ENCODE results near the gene TMEM150C. TPM values are rescaled to one million over a fixed set of nuclear protein-coding genes. Genes with fewer than 3 reads are reported as not detected.

The TMEM150C gene
- total RNA-seq, 1 experiment from 2014 or later = 0.58 TPM

- Histone ChIP-seq H3F3A (ENCODE audit: low read length, unreplicated experiment) (no peaks in the 10 kb centered on the region), H3K36me3 (ENCODE audit: low read depth, low read length) (no peaks in the 10 kb centered on the region), H2AFZ (ENCODE audit: low read length) (no peak overlapping the region), H3K9ac (ENCODE audit: low read length) (no peak overlapping the region), H3K79me2 (ENCODE audit: low read length) (no peaks in the 10 kb centered on the region), H3K4me3 (ENCODE audit: low read length) (no peak overlapping the region), H3K9me3 (ENCODE audit: low read length) (no peaks in the 10 kb centered on the region), H3K4me2 (ENCODE audit: low read length) (no peak overlapping the region), H3K9me2 (replicated peaks; ENCODE audit: low read length) (no peaks in the 10 kb centered on the region), H3K4me1 (ENCODE audit: insufficient read depth, low read length) (no peaks in the 10 kb centered on the region), H3K27ac (ENCODE audit: low read length) (no peak overlapping the region), H4K20me1 (ENCODE audit: low read length) (no peaks in the 10 kb centered on the region), H3K27me3 (ENCODE audit: low read length) (no peaks in the 10 kb centered on the region)
- BruUV-seq (replicated peaks) = no TSS peak
- no peak for ATAC-seq
- no peak for TF ChIP-seq CTCF (conservative IDR thresholded peaks at IDR 0.05; ENCODE audit: low read depth, low read length)
- no peak for TF ChIP-seq EZH2phosphoT487 (IDR thresholded peaks at IDR 0.05; ENCODE audit: borderline replicate concordance, low read length)
- TF ChIP-seq EZH2 (IDR thresholded peaks at IDR 0.05; ENCODE audit: low read length, unreplicated experiment) = no peak
- intact Hi-C loops (cut with micrococcal nuclease) = no loop called here
- ChIA-PET CTCF (no interaction called here), POLR2A (ENCODE audit: unreplicated experiment) (no interaction called here)
- no peak for DNase-seq
Observed at GRCh38 chr4:82484996-82485783, 76.6 kb downstream of the TMEM150C start.

- TF ChIP-seq EZH2phosphoT487 (IDR thresholded peaks at IDR 0.05; ENCODE audit: borderline replicate concordance, low read length) (no peak), CTCF (conservative IDR thresholded peaks at IDR 0.05; ENCODE audit: low read depth, low read length) (no peak), EZH2 (IDR thresholded peaks at IDR 0.05; ENCODE audit: low read length, unreplicated experiment) (no peak)
- POLR2A ChIA-PET (ENCODE audit: unreplicated experiment) = no interaction called here
- no peak for ATAC-seq
Observed at GRCh38 chr4:82482387-82482786, 79.4 kb downstream of the TMEM150C start.

GRCh38 chr4:82481506-82481840 is 80.3 kb downstream of the TMEM150C start:
- Histone ChIP-seq H3K9ac (ENCODE audit: low read length) (no peak overlapping the region), H4K20me1 (ENCODE audit: low read length) (no peaks in the 10 kb centered on the region), H3K9me3 (ENCODE audit: low read length) (no peaks in the 10 kb centered on the region), H3K4me3 (ENCODE audit: low read length) (no peak overlapping the region), H3K9me2 (replicated peaks; ENCODE audit: low read length) (no peaks in the 10 kb centered on the region), H3K4me1 (ENCODE audit: insufficient read depth, low read length) (no peaks in the 10 kb centered on the region), H2AFZ (ENCODE audit: low read length) (no peak overlapping the region), H3K27me3 (ENCODE audit: low read length) (no peaks in the 10 kb centered on the region), H3F3A (ENCODE audit: low read length, unreplicated experiment) (no peaks in the 10 kb centered on the region), H3K79me2 (ENCODE audit: low read length) (no peaks in the 10 kb centered on the region), H3K4me2 (ENCODE audit: low read length) (no peak overlapping the region), H3K27ac (ENCODE audit: low read length) (no peak overlapping the region), H3K36me3 (ENCODE audit: low read depth, low read length) (no peaks in the 10 kb centered on the region)
- intact Hi-C loops (cut with micrococcal nuclease) = no loop called here
- TF ChIP-seq EZH2 (IDR thresholded peaks at IDR 0.05; ENCODE audit: low read length, unreplicated experiment) = no peak
- TF ChIP-seq EZH2phosphoT487 (IDR thresholded peaks at IDR 0.05; ENCODE audit: borderline replicate concordance, low read length) = no peak
- no peak for TF ChIP-seq CTCF (conservative IDR thresholded peaks at IDR 0.05; ENCODE audit: low read depth, low read length)
- no TSS peak for BruUV-seq (replicated peaks)
- ChIA-PET CTCF (no interaction called here), POLR2A (ENCODE audit: unreplicated experiment) (no interaction called here)
- no peak for ATAC-seq
- DNase-seq = no peak

More at GRCh38 chr4:82482387-82482786, 79.4 kb downstream of the TMEM150C start:
- no TSS peak for BruUV-seq (replicated peaks)
- Histone ChIP-seq H3K9me2 (replicated peaks; ENCODE audit: low read length) (no peaks in the 10 kb centered on the region), H3K4me2 (ENCODE audit: low read length) (no peak overlapping the region), H3K9ac (ENCODE audit: low read length) (no peak overlapping the region), H3K27me3 (ENCODE audit: low read length) (no peaks in the 10 kb centered on the region), H3K4me1 (ENCODE audit: insufficient read depth, low read length) (no peaks in the 10 kb centered on the region), H3K79me2 (ENCODE audit: low read length) (no peaks in the 10 kb centered on the region), H3K9me3 (ENCODE audit: low read length) (no peaks in the 10 kb centered on the region), H3K4me3 (ENCODE audit: low read length) (no peak overlapping the region), H3K36me3 (ENCODE audit: low read depth, low read length) (no peaks in the 10 kb centered on the region), H3K27ac (ENCODE audit: low read length) (no peak overlapping the region), H3F3A (ENCODE audit: low read length, unreplicated experiment) (no peaks in the 10 kb centered on the region), H2AFZ (ENCODE audit: low read length) (no peak overlapping the region), H4K20me1 (ENCODE audit: low read length) (no peaks in the 10 kb centered on the region)
- intact Hi-C loops (cut with micrococcal nuclease) = no loop called here
- CTCF ChIA-PET = no interaction called here
- no peak for DNase-seq

Measured in PC-3 (cell line).